ENCODE data around the gene UBE4A. TPM values are rescaled to one million over a fixed set of nuclear protein-coding genes. Genes with fewer than 3 reads are reported as not detected.

Gene UBE4A
- total RNA-seq, 1 experiment from 2014 or later, result 30.8 TPM

GRCh38 chr11:118438314-118438931, 79.0 kb downstream of the UBE4A start:
- H3K4me1 Mint-ChIP-seq (ENCODE audit: low read depth, unreplicated experiment), result peaks cover 22% of the 10 kb centered on the region
- peak overlapping the region; percentile 72 for H3K27ac Mint-ChIP-seq (ENCODE audit: unreplicated experiment)
- CTCF ChIA-PET, result no interaction called here
- TF ChIP-seq CTCF (IDR thresholded peaks at IDR 0.05; ENCODE audit: unreplicated experiment), result no peak
- peak; percentile 26 for DNase-seq
- intact Hi-C loops (cut with micrococcal nuclease; ENCODE audit: unreplicated experiment), result loop anchor here (5.0 kb wide), 1 partner anchor 36 kb away; the partner anchor contains the start of gene ATP5MG
- H3K4me3 Mint-ChIP-seq (ENCODE audit: low read depth, unreplicated experiment), result peak overlapping the region; percentile 88
- H3K27me3 Mint-ChIP-seq (ENCODE audit: unreplicated experiment), result no peaks in the 10 kb centered on the region
- peaks cover 50% of the 10 kb centered on the region for H3K36me3 Mint-ChIP-seq (ENCODE audit: insufficient read depth, unreplicated experiment)
- no peaks in the 10 kb centered on the region for H3K9me3 Mint-ChIP-seq (ENCODE audit: low read depth, unreplicated experiment)
- no TSS peak for BruUV-seq (replicated peaks)

- peaks cover 44% of the 10 kb centered on the region for H3K36me3 Mint-ChIP-seq (ENCODE audit: insufficient read depth, unreplicated experiment)
- intact Hi-C loops (cut with micrococcal nuclease; ENCODE audit: unreplicated experiment), result loop anchor here (5.0 kb wide), 1 partner anchor 37 kb away; the partner anchor contains the start of gene ATP5MG
Observed at GRCh38 chr11:118439646-118440045, 80.2 kb downstream of the UBE4A start.

DNA sequence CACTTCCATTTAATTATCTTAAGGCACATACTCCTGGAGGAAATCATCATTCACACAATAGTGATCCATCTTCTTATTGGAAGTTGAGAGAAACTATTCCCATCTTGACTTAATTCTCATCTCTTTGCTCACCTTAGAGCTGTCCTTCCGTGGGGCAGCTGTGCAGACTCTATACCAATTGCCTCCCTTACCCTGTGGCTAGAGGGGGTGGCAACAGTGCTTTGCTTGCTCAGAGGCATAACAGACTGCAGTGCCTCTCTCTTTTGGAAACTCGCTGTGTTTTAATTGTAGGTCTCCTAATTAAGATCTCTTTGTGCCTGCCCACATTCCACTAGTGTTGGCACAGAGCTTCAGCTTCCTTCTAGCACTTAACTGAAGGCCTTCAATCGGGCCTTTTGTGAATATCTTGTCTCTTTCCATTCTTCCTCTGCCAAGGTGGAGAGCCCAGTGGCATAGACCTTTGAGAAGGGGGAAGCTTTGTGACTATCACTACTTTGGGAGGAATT, 82.4 kb downstream of the UBE4A start:
- Mint-ChIP-seq H3K4me1 (ENCODE audit: low read depth, unreplicated experiment) (peaks cover 20% of the 10 kb centered on the region), H3K27ac (ENCODE audit: unreplicated experiment) (no peak overlapping the region), H3K9me3 (ENCODE audit: low read depth, unreplicated experiment) (no peaks in the 10 kb centered on the region), H3K36me3 (ENCODE audit: insufficient read depth, unreplicated experiment) (peaks cover 22% of the 10 kb centered on the region), H3K27me3 (ENCODE audit: unreplicated experiment) (no peaks in the 10 kb centered on the region), H3K4me3 (ENCODE audit: low read depth, unreplicated experiment) (no peak overlapping the region)
- intact Hi-C loops (cut with micrococcal nuclease; ENCODE audit: unreplicated experiment), result no loop called here
- no peak for DNase-seq
- no peak for TF ChIP-seq CTCF (IDR thresholded peaks at IDR 0.05; ENCODE audit: unreplicated experiment)
- CTCF ChIA-PET, result interaction anchor here (1.5 kb wide), 1 partner anchor 39 kb away, joined by 5 read pairs; no protein-coding TSS in a partner anchor
- BruUV-seq (replicated peaks), result no TSS peak

More at GRCh38 chr11:118439646-118440045, 80.2 kb downstream of the UBE4A start:
- Mint-ChIP-seq H3K27me3 (ENCODE audit: unreplicated experiment) (no peaks in the 10 kb centered on the region), H3K4me3 (ENCODE audit: low read depth, unreplicated experiment) (no peak overlapping the region), H3K27ac (ENCODE audit: unreplicated experiment) (no peak overlapping the region), H3K4me1 (ENCODE audit: low read depth, unreplicated experiment) (peaks cover 13% of the 10 kb centered on the region), H3K9me3 (ENCODE audit: low read depth, unreplicated experiment) (no peaks in the 10 kb centered on the region)
- BruUV-seq (replicated peaks), result no TSS peak
- CTCF ChIA-PET, result interaction anchor here (0.7 kb wide), 1 partner anchor 27 kb away, joined by 3 read pairs; no protein-coding TSS in a partner anchor
- no peak for TF ChIP-seq CTCF (IDR thresholded peaks at IDR 0.05; ENCODE audit: unreplicated experiment)
- no peak for DNase-seq

- Mint-ChIP-seq H3K4me1 (ENCODE audit: low read depth, unreplicated experiment) (peaks cover 25% of the 10 kb centered on the region), H3K9me3 (ENCODE audit: low read depth, unreplicated experiment) (no peaks in the 10 kb centered on the region), H3K4me3 (ENCODE audit: low read depth, unreplicated experiment) (no peak overlapping the region), H3K36me3 (ENCODE audit: insufficient read depth, unreplicated experiment) (peaks cover 17% of the 10 kb centered on the region), H3K27ac (ENCODE audit: unreplicated experiment) (no peak overlapping the region), H3K27me3 (ENCODE audit: unreplicated experiment) (no peaks in the 10 kb centered on the region)
- intact Hi-C loops (cut with micrococcal nuclease; ENCODE audit: unreplicated experiment), result no loop called here
- no peak for DNase-seq
- BruUV-seq (replicated peaks), result no TSS peak
- CTCF ChIA-PET, result interaction anchor here (1.5 kb wide), 1 partner anchor 40 kb away, joined by 5 read pairs; no protein-coding TSS in a partner anchor
- no peak for TF ChIP-seq CTCF (IDR thresholded peaks at IDR 0.05; ENCODE audit: unreplicated experiment)
Observed at GRCh38 chr11:118442301-118442700, 82.9 kb downstream of the UBE4A start.

All from Calu3 (cell line).